ENCODE measurements around the gene RTRAF. TPM values are rescaled to one million over a fixed set of nuclear protein-coding genes. Genes with fewer than 3 reads are reported as not detected.

RTRAF gene
- total and polyA plus RNA-seq, 9 of the 15 experiments (the other 6 are each of a cell fraction or from before 2014, with no cell fraction given) = 126 to 204 (median 155) TPM

DNA sequence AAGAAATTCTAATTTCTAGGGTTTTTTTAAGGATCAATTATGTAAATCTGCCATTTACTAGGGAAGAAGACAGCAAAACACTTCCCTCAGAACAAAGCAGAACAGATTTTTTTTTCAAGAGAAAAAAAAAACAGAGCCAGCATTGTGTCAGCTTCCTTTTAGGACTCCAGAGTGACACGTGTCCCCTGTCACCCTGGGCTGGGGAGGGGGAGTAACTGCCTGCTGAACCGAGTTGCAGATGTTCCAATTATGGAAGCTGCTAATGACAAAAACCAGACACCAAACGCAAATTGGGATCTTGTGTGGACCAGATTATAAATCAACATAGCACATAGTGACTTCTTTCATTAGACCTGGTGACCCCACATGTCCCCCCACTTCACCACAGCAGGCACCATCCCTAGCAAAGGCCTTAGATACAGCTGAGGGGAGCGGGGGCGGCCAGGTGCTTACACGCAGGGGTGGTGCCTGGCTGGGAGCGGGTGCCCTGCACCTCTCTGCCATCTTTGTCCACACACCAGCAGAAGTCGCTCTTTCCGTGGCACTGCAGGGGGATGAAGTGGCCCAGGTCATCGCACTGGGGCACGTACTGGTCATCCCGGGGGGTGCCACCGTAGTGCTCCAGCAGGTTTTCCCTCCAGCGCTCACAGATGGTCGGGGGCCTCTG, 25.4 kb downstream of the RTRAF start:
- FAIRE-seq = no peak
- in situ Hi-C loops (cut with MboI) (no loop called here), intact Hi-C loops (cut with micrococcal nuclease) (no loop called here)
- H3K27me3 ChIP-seq (ENCODE audit: control insufficient read depth in 2 of 2, insufficient read depth in 2 of 2, low read length in 2 of 2) = no peaks in the 10 kb centered on the region
- DNase-seq (ENCODE audit: extremely low read depth in 1 of 4, low spot score in 3 of 4) = no peak
- H3K9me3 ChIP-seq (replicated peaks; ENCODE audit: control insufficient read depth, insufficient read depth, low read depth, low read length) = no peaks in the 10 kb centered on the region
- no peak overlapping the region for H3K27ac ChIP-seq (ENCODE audit: extremely low read depth, low read depth, low read length)
- H3K9me1 ChIP-seq (ENCODE audit: control insufficient read depth, insufficient read depth, low read length) = no peaks in the 10 kb centered on the region
- CTCF ChIA-PET (ENCODE audit: low intra/inter-chr PET ratio) = no interaction called here
- ATAC-seq = no peak
- POLR2A ChIA-PET = interaction anchor here (0.9 to 1.5 kb wide), 3 partner anchors 13 to 28 kb away, joined by 3 to 4 read pairs (median 3); no protein-coding TSS in a partner anchor
- H4K20me1 ChIP-seq (replicated peaks; ENCODE audit: control insufficient read depth, insufficient read depth, low read length) = no peaks in the 10 kb centered on the region
- WGBS (ENCODE audit: insufficient coverage, low coverage, missing lambda C conversion rate) = 80% methylated on average over 4 of the region's 15 CpGs
- no peak overlapping the region; a peak in 1 of 4 replicates for H3K9ac ChIP-seq (ENCODE audit: insufficient read depth in 1 of 2, low read depth in 2 of 2, low read length in 2 of 2)
- H3K4me2 ChIP-seq (ENCODE audit: insufficient read depth, low read length) = no peak overlapping the region
- H2AFZ ChIP-seq (ENCODE audit: low read depth, low read length) = no peak overlapping the region
- H3K4me1 ChIP-seq (replicated peaks in 1 of 2; ENCODE audit: control insufficient read depth in 2 of 2, insufficient read depth in 2 of 2, low read length in 2 of 2) = no peaks in the 10 kb centered on the region; a peak in 2 of 5 replicates
- BruUV-seq (replicated peaks) = no TSS peak
- H3K36me3 ChIP-seq (ENCODE audit: control insufficient read depth, insufficient read depth, low read length) = peaks cover 19% of the 10 kb centered on the region; the same call in 1 of the 3 replicates
- H3K4me3 ChIP-seq = no peak overlapping the region
- H3K79me2 ChIP-seq (ENCODE audit: control insufficient read depth, insufficient read depth, low read length) = no peaks in the 10 kb centered on the region
- no peak for TF ChIP-seq ETV1 (tag; conservative IDR thresholded peaks at IDR 0.05; ENCODE audit: low read depth)
- no peak for TF ChIP-seq ETS2 (tag; IDR thresholded peaks at IDR 0.05; ENCODE audit: borderline replicate concordance, poor library complexity, severe bottlenecking)
- TF ChIP-seq PHTF2 (CRISPR knock-in tag; IDR thresholded peaks at IDR 0.05) = no peak
- TF ChIP-seq ZNF24 (IDR thresholded peaks at IDR 0.05) = no peak
- TF ChIP-seq CHD1 (IDR thresholded peaks at IDR 0.05; ENCODE audit: low read length) = no peak
- no peak for TF ChIP-seq JUND (IDR thresholded peaks at IDR 0.05; ENCODE audit: borderline replicate concordance, low read depth, low read length)
- no peak for TF ChIP-seq JUND (tag; IDR thresholded peaks at IDR 0.05; ENCODE audit: borderline replicate concordance, low read depth, low read length)
- no peak for TF ChIP-seq NEUROD1 (IDR thresholded peaks at IDR 0.05; ENCODE audit: borderline replicate concordance, low read depth, low read length, partially characterized antibody)
- TF ChIP-seq ATF7 (IDR thresholded peaks at IDR 0.05) = no peak
- TF ChIP-seq PCBP2 (IDR thresholded peaks at IDR 0.05; ENCODE audit: low read depth, low read length, poor library complexity, severe bottlenecking) = no peak
- no peak for TF ChIP-seq TOE1 (IDR thresholded peaks at IDR 0.05; ENCODE audit: borderline replicate concordance)
- TF ChIP-seq TOE1 (CRISPR knock-in tag; IDR thresholded peaks at IDR 0.05; ENCODE audit: borderline replicate concordance, low read depth) = no peak
- TF ChIP-seq MYNN (IDR thresholded peaks at IDR 0.05) = no peak
- TF ChIP-seq MYNN (CRISPR knock-in tag; IDR thresholded peaks at IDR 0.05) = no peak
- TF ChIP-seq, protein P1, sequence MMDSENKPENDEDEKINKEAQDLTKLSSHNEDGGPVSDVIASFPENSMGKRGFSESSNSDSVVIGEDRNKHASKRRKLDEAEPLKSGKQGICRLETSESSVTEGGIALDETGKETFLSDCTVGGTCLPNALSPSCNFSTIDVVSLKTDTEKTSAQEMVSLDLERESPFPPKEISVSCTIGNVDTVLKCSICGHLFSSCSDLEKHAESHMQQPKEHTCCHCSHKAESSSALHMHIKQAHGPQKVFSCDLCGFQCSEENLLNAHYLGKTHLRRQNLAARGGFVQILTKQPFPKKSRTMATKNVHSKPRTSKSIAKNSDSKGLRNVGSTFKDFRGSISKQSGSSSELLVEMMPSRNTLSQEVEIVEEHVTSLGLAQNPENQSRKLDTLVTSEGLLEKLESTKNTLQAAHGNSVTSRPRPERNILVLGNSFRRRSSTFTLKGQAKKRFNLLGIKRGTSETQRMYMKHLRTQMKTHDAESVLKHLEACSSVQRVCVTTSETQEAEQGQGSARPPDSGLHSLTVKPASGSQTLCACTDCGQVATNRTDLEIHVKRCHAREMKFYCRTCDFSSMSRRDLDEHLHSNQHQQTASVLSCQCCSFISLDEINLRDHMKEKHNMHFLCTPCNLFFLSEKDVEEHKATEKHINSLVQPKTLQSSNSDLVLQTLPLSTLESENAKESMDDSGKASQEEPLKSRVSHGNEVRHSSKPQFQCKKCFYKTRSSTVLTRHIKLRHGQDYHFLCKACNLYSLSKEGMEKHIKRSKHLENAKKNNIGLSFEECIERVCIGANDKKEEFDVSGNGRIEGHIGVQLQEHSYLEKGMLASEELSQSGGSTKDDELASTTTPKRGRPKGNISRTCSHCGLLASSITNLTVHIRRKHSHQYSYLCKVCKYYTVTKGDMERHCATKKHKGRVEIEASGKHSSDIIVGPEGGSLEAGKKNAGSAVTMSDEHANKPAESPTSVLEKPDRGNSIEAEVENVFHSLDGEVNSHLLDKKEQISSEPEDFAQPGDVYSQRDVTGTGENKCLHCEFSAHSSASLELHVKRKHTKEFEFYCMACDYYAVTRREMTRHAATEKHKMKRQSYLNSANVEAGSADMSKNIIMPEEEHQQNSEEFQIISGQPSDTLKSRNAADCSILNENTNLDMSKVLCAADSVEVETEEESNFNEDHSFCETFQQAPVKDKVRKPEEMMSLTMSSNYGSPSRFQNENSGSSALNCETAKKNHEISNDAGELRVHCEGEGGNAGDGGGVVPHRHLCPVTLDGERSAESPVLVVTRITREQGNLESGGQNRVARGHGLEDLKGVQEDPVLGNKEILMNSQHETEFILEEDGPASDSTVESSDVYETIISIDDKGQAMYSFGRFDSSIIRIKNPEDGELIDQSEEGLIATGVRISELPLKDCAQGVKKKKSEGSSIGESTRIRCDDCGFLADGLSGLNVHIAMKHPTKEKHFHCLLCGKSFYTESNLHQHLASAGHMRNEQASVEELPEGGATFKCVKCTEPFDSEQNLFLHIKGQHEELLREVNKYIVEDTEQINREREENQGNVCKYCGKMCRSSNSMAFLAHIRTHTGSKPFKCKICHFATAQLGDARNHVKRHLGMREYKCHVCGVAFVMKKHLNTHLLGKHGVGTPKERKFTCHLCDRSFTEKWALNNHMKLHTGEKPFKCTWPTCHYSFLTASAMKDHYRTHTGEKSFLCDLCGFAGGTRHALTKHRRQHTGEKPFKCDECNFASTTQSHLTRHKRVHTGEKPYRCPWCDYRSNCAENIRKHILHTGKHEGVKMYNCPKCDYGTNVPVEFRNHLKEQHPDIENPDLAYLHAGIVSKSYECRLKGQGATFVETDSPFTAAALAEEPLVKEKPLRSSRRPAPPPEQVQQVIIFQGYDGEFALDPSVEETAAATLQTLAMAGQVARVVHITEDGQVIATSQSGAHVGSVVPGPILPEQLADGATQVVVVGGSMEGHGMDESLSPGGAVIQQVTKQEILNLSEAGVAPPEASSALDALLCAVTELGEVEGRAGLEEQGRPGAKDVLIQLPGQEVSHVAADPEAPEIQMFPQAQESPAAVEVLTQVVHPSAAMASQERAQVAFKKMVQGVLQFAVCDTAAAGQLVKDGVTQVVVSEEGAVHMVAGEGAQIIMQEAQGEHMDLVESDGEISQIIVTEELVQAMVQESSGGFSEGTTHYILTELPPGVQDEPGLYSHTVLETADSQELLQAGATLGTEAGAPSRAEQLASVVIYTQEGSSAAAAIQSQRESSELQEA (IDR thresholded peaks at IDR 0.05; ENCODE audit: low read depth) = no peak
- TF ChIP-seq PTBP1 (IDR thresholded peaks at IDR 0.05; ENCODE audit: low read depth, low read length) = no peak

Data from K562 (cell line).